GM12875 (cell line): ENCODE results near the gene PLXNA2.

ENCODE experiments used
- H3K4me3 ChIP-seq: one replicate; pipeline ENCODE4 v1.5.1; 2011; ENCODE audit warnings: low read depth, low read length, control low read depth
- CTCF ChIP-seq: IDR thresholded peaks from 2 replicates; pipeline ENCODE4 v1.5.1; 2011; ENCODE audit warnings: low read depth, mild to moderate bottlenecking, control low read depth, inconsistent platforms, low read length, moderate library complexity, borderline replicate concordance; ENCODE audit not compliant: insufficient read depth

PLXNA2 gene

DNA sequence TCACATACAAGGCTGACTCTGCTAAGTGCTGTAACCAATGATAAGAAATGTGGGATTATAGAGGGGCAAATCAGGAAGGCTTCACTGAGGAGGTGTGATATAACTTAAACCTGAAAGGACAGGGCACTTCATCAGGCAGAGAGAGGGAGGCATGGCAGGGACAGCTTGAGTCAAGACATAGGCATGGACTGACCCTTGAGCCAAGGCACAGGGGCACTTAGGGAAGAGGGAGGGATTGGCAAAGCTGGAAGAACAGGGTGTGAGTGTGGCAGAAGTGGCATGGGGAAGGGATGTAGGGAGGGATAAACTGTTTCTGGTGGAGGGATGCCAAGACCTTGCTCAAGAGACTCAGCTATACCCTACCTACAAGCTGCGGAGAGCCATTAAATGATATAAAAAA, 81.3 kb downstream of the PLXNA2 start:
- TF ChIP-seq CTCF = no peak
- no peak overlapping the region for H3K4me3 ChIP-seq

DNA sequence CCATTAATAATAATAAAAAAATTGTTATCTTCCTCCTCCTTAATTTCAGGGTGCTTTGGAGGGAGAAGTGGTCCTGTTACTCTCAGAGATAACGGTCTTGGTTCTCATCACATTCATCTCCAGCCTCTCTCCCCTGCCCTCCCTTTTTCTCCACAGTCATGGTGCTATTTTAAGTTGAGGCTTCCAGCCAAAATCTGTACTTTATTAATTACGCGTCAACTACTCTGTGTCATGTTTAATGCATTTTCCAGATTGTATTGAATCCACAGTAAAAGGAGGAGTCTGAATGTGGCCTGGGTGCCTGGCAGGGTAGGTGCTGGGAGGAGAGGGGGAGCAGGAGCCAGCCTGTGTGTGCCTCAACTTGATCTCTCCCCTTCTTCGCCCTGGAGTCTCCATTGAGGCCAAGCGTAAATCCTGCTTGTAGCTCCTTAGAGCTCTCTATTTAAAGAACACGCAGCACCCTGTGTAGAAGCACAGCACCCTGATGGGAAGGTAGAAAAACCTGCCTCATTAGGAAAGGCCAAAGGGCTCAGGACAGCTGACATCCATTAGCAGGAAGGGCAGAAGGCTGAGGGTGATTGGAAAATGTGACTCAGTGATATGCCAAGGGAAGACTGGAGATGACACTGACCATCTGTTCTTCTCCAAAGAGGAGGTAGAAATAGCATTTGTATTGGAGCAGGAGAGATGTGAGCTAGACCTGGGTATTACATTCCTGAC, 82.4 kb downstream of the PLXNA2 start:
- no peak for TF ChIP-seq CTCF
- H3K4me3 ChIP-seq = no peak overlapping the region

DNA sequence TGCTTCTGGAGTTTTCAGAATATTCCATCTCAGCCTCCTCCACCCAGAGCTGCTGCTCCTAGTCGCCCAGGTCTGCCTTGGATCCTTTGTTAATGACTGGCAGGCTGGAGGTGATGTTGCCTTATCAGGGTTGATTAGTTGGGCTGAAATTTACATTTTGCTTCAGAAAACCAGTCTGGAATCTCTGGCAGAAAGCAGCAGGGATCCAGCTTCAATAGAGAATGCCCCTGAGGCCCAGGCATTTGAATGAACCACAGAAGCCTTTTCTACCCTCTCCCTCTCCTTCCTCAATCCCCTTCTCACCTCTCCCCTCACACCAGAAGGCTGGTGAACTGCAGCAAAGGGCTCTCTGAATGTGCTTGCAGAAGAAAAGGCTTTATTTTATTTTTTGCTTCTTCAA, 83.2 kb downstream of the PLXNA2 start:
- no peak for TF ChIP-seq CTCF
- H3K4me3 ChIP-seq = no peak overlapping the region

- TF ChIP-seq CTCF = no peak
Measured at GRCh38 chr1:208160259-208160819, 83.8 kb downstream of the PLXNA2 start.

DNA sequence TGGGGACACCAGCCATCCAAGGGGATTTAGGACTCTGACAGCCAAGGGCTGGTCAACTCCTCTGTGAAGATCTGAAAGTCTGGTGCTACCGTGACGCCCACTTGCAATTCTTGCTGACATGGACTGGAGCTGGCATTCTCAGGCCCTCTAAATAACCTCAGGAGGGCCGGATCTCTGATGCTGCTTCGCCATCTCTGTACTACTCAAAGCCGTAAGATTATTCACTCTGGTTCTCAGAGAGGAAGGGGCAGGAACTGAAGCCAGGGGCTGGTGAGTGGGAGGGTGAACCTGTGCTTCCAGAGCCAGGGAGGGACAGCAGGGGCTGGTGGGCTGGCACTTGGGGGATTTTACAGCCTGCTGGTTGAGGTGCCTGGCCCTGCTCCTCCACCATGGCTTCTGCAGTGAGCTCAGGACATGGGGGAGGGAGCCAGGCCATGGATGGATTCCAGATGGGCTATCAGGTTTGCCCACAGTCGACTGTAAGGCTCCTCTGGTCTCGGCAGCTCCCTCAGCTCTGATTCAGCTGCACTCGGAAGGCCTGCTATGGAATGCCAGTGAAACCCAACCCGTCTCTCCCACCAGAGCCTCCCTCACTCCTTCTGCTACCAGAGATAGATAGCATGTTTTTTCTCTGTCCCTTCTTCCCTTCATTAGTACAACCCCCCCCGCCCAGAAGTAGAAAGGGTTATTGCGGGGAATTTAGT, 84.5 kb downstream of the PLXNA2 start:
- no peak overlapping the region for H3K4me3 ChIP-seq
- no peak for TF ChIP-seq CTCF

More at GRCh38 chr1:208160259-208160819, 83.8 kb downstream of the PLXNA2 start:
- H3K4me3 ChIP-seq = no peak overlapping the region

- H3K4me3 ChIP-seq = no peak overlapping the region
- no peak for TF ChIP-seq CTCF
Measured at GRCh38 chr1:208158640-208159554, 85.3 kb downstream of the PLXNA2 start.
